ENCODE data around the gene ARHGAP26. TPM values are rescaled to one million over a fixed set of nuclear protein-coding genes. Genes with fewer than 3 reads are reported as not detected.

The ARHGAP26 gene
- total RNA-seq, 6 experiments from 2014 or later: 6.7 to 14.5 (median 8.3) TPM

DNA sequence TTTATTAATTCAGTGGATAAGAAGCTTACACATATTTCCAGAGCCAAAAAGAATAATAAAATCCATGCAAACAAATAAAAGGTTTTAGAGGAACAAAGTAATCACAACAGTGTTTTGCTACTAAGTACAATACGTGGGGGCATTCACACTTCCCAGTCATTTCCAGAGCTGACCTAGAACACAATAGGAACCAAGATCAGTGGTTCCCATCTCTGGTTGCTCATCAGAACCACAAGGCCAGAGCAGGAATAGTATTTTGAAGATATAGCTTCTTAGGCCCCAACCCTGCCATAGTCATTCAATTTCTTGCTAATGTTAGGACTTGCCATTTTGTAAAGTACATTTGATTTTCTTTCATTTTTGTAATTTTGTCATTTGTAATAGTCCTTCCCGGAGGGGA is 417.9 kb downstream of the ARHGAP26 start:
- 94% methylated on average over 2 of the region's 2 CpGs for WGBS (ENCODE audit: insufficient coverage, low coverage, low lambda C conversion rate, missing lambda C conversion rate)
- no peak for DNase-seq
- H3K4me1 ChIP-seq: peaks cover 0 to 15% (median 4%) of the 10 kb centered on the region in 4 donors
- H3K27ac ChIP-seq: no peak overlapping the region
- intact Hi-C loops (cut with DNase I): no loop called here
- H3K9me3 ChIP-seq: no peaks in the 10 kb centered on the region
- TF ChIP-seq POLR2A (IDR thresholded peaks at IDR 0.05): no peak
- TF ChIP-seq, protein P1, sequence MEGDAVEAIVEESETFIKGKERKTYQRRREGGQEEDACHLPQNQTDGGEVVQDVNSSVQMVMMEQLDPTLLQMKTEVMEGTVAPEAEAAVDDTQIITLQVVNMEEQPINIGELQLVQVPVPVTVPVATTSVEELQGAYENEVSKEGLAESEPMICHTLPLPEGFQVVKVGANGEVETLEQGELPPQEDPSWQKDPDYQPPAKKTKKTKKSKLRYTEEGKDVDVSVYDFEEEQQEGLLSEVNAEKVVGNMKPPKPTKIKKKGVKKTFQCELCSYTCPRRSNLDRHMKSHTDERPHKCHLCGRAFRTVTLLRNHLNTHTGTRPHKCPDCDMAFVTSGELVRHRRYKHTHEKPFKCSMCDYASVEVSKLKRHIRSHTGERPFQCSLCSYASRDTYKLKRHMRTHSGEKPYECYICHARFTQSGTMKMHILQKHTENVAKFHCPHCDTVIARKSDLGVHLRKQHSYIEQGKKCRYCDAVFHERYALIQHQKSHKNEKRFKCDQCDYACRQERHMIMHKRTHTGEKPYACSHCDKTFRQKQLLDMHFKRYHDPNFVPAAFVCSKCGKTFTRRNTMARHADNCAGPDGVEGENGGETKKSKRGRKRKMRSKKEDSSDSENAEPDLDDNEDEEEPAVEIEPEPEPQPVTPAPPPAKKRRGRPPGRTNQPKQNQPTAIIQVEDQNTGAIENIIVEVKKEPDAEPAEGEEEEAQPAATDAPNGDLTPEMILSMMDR (IDR thresholded peaks at IDR 0.05): no peak
- H3K36me3 ChIP-seq: no peaks in the 10 kb centered on the region
- ATAC-seq: no peak
- H3K27me3 ChIP-seq: no peaks in the 10 kb centered on the region
- no peak overlapping the region for H3K4me3 ChIP-seq

DNA sequence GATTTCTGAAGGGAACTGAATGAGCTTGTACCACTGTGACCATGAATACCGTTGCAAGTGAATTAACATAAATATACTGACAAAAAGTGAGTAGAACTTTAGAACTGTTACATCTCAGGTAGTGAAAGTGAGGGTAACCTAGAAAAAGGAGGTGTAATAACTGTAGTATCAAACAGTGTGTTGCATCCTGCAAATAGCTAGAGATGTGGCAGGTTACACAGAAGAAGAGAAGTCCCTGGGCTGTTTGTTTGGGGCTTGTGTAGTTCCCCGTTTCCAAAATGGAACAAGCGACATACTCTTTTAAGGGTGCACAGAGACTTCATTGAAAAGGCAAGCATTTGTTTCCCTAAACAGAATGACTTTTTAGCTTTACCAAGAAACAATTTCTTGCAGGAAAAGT is 418.5 kb downstream of the ARHGAP26 start:
- TF ChIP-seq, protein P1 (IDR thresholded peaks at IDR 0.05): no peak
- no peak for TF ChIP-seq POLR2A (IDR thresholded peaks at IDR 0.05)
- DNase-seq: no peak
- Histone ChIP-seq H3K4me1 (peaks cover 0 to 9% (median 1%) of the 10 kb centered on the region in 4 donors), H3K27me3 (no peaks in the 10 kb centered on the region), H3K27ac (no peak overlapping the region), H3K4me3 (no peak overlapping the region), H3K36me3 (no peaks in the 10 kb centered on the region), H3K9me3 (no peaks in the 10 kb centered on the region)
- intact Hi-C loops (cut with DNase I): no loop called here
- 90% methylated on average over 3 of the region's 3 CpGs for WGBS (ENCODE audit: insufficient coverage, low coverage, low lambda C conversion rate, missing lambda C conversion rate)
- no peak for ATAC-seq

DNA sequence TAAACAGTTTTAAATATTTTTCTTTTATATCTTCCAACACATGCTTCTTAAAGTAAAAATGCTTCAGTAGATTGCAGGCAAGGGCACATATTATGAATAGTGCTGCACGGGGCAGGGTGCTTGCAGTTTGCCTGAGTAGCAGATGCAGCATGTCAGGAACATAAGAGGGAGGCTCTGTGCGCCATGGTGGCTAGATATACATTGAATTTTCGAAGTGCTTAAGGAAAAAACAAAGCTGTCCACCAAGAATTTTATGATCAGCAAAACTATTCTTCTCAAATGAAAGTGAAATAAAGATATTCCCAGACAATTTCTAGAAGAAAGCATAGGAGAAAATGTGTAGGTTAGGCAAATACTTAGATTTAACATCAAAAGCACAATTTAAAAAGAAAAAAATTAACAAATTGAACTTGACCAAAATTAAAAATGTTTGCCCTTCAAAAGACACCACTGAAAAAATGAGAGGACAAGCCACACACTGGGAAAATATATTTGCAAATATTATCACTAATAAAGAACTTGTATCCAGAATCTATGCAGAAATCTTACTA is 420.2 kb downstream of the ARHGAP26 start:
- intact Hi-C loops (cut with DNase I): no loop called here
- no peak overlapping the region for H3K4me3 ChIP-seq
- H3K9me3 ChIP-seq: no peaks in the 10 kb centered on the region
- H3K4me1 ChIP-seq: peaks cover 0 to 8% (median 2%) of the 10 kb centered on the region in 4 donors
- no peak overlapping the region for H3K27ac ChIP-seq
- TF ChIP-seq, protein P1 (IDR thresholded peaks at IDR 0.05): no peak
- TF ChIP-seq POLR2A (IDR thresholded peaks at IDR 0.05): no peak
- DNase-seq: no peak
- H3K36me3 ChIP-seq: no peaks in the 10 kb centered on the region
- no peak for ATAC-seq
- WGBS (ENCODE audit: insufficient coverage, low coverage, low lambda C conversion rate, missing lambda C conversion rate): 98% methylated on average over 3 of the region's 3 CpGs
- H3K27me3 ChIP-seq: no peaks in the 10 kb centered on the region

DNA sequence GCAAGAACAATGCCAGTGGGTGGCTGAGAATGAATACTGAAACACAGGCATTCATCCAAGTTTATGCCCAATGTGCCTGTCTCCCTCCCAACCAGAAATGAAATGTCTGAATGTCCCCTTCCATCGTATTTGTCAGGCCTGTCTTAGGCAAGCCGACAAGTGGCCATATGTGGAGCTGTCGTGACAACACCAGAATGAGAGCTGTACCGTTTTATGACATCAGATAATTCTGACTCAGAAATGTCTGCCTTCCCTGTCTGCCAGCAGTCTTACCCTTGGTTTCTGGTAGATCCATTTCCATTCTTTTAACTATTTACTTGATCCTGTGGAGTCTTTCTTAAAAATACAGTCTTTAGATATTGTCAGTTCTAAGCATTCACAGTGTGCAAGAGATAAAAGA is 421.5 kb downstream of the ARHGAP26 start:
- no peak overlapping the region for H3K27ac ChIP-seq
- no peak for ATAC-seq
- peaks cover 0 to 12% (median 4%) of the 10 kb centered on the region in 4 donors for H3K4me1 ChIP-seq
- H3K4me3 ChIP-seq: no peak overlapping the region
- intact Hi-C loops (cut with DNase I): no loop called here
- no peak for DNase-seq
- H3K27me3 ChIP-seq: no peaks in the 10 kb centered on the region
- no peaks in the 10 kb centered on the region for H3K9me3 ChIP-seq
- no peaks in the 10 kb centered on the region for H3K36me3 ChIP-seq
- TF ChIP-seq POLR2A (IDR thresholded peaks at IDR 0.05): no peak
- TF ChIP-seq, protein P1 (IDR thresholded peaks at IDR 0.05): no peak
- 95% methylated on average over 4 of the region's 4 CpGs for whole genome bisulfite sequencing (ENCODE audit: insufficient coverage, low coverage, low lambda C conversion rate, missing lambda C conversion rate)
